GM12878 (cell line): Measurements from ENCODE around the gene SLC43A1. TPM values are rescaled to one million over a fixed set of nuclear protein-coding genes. Genes with fewer than 3 reads are reported as not detected.
A peak's percentile ranks its signal among the peaks of the same experiment; 100 is the strongest.

ENCODE experiments used
- ATAC-seq: fragments of 200-7000 bp; cut with Tn5 transposase; 3 replicates; pipeline ENCODE4 v1.9.1; 2020; ENCODE audit warnings: mild to moderate bottlenecking, moderate library complexity
- Bru-seq: library from RNA; stranded (reverse); fragments of 400-500 nt; gene quantifications from one replicate; lab custom pipeline; 2021; lab: Mats Ljungman, UMichigan
- BruChase-seq, 2 experiments: library from RNA; stranded (reverse); fragments of 400-500 nt; gene quantifications; one replicate each; lab custom pipeline; 2021; lab: Mats Ljungman, UMichigan
- BruUV-seq: library from RNA; stranded (reverse); fragments of 400-500 nt; replicated peaks from 2 replicates; lab custom pipeline; 2021; lab: Mats Ljungman, UMichigan
- CTCF ChIA-PET: fragments of 300-600 bp; sonication (Branson Sonifier 250); formaldehyde crosslinking; extraction: SDS; loops from one replicate; lab custom pipeline; 2021; ENCODE audit warnings: inconsistent platforms; lab: Yijun Ruan, JAX
- POLR2A ChIA-PET: fragments of 350-600 bp; formaldehyde crosslinking; extraction: SDS; loops from one replicate; lab custom pipeline; 2021; ENCODE audit warnings: inconsistent platforms; lab: Charles Lee
- RAD21 ChIA-PET: fragments of 300-600 bp; sonication (Branson Sonifier 250); formaldehyde crosslinking; loops from one replicate; lab custom pipeline; 2023; ENCODE audit warnings: antibody characterized with exemption; ENCODE audit not compliant: unreplicated experiment; lab: Charles Lee
- SMC1A ChIA-PET: fragments of 300-600 bp; sonication (Branson Sonifier 250); formaldehyde crosslinking; loops from one replicate; lab custom pipeline; 2023; ENCODE audit not compliant: unreplicated experiment, uncharacterized antibody; lab: Charles Lee
- DNase-seq: peaks from one replicate; pipeline ENCODE4 v3.0.0-alpha.2; 2011; ENCODE audit warnings: low read depth, low spot score
- FAIRE-seq: peaks from 3 replicates; lab custom pipeline; 2011; peaks lifted over from hg19 to GRCh38; lab: Jason Lieb, UNC
- H2AFZ ChIP-seq: 2 replicates; pipeline ENCODE4 v1.6.0; 2011; ENCODE audit warnings: low read depth, low read length, control low read depth; ENCODE audit not compliant: control insufficient read depth
- H3K27ac ChIP-seq: 2 replicates; pipeline ENCODE4 v1.5.1; 2011; ENCODE audit warnings: control low read depth; ENCODE audit not compliant: control insufficient read depth, insufficient read depth
- H3K27me3 ChIP-seq, 2 experiments: replicated peaks in 1 of 2; 2 replicates each; pipeline versions ENCODE4 v1.6.0 to v1.6.1; 2011; ENCODE audit warnings: low read length in 1 of 2; ENCODE audit not compliant: control insufficient read depth in 2 of 2, insufficient read depth in 2 of 2
- H3K36me3 ChIP-seq, 2 experiments: 2 replicates each; pipeline ENCODE4 v1.5.1; 2011; ENCODE audit warnings: low read length in 1 of 2; ENCODE audit not compliant: control insufficient read depth in 2 of 2, insufficient read depth in 2 of 2
- H3K4me1 ChIP-seq: 2 replicates; pipeline ENCODE4 v1.6.1; 2011; ENCODE audit warnings: mild to moderate bottlenecking, low read length, moderate library complexity, mixed read lengths; ENCODE audit not compliant: control insufficient read depth, insufficient read depth
- H3K4me2 ChIP-seq: 2 replicates; pipeline ENCODE4 v1.6.0; 2011; ENCODE audit warnings: control low read depth; ENCODE audit not compliant: control insufficient read depth, insufficient read depth
- H3K4me3 ChIP-seq: fragments of 200-600 bp; sonication (generic); 2 replicates; pipeline ENCODE4 v1.5.1; 2016
- H3K79me2 ChIP-seq: 2 replicates; pipeline ENCODE4 v1.6.0; 2011; ENCODE audit warnings: low read length; ENCODE audit not compliant: control insufficient read depth, insufficient read depth
- H3K9ac ChIP-seq: 2 replicates; pipeline ENCODE4 v1.8.0; 2011; ENCODE audit warnings: low read length, control low read depth, mixed read lengths; ENCODE audit not compliant: control insufficient read depth, insufficient read depth
- H3K9me3 ChIP-seq: replicated peaks from 3 replicates; pipeline ENCODE4 v1.5.1; 2011; ENCODE audit warnings: mild to moderate bottlenecking, low read length; ENCODE audit not compliant: control insufficient read depth, insufficient read depth
- H4K20me1 ChIP-seq: 2 replicates; pipeline ENCODE4 v1.6.0; 2011; ENCODE audit not compliant: control insufficient read depth, insufficient read depth
- BHLHE40 ChIP-seq, 2 experiments: fragments of 450-650 bp in 1 of 2; IDR thresholded peaks; 2 replicates each; pipeline ENCODE4 v1.6.1; 2011 to 2017; ENCODE audit warnings: low read depth in 2 of 2, borderline replicate concordance in 1 of 2, improper control_type of control experiment in 1 of 2, low read length in 1 of 2, mild to moderate bottlenecking in 1 of 2
- DPF2 ChIP-seq: fragments of 450-650 bp; IDR thresholded peaks from 2 replicates; pipeline ENCODE4 v1.6.1; 2017; ENCODE audit warnings: mild to moderate bottlenecking
- EED ChIP-seq: sonication (generic); IDR thresholded peaks from 2 replicates; pipeline ENCODE4 v1.6.1; 2016; ENCODE audit warnings: antibody characterized with exemption, low read depth
- GATAD2B ChIP-seq: fragments of 450-650 bp; conservative IDR thresholded peaks from 2 replicates; pipeline ENCODE4 v1.6.1; 2017; ENCODE audit warnings: low read depth, mild to moderate bottlenecking, moderate library complexity
- HDAC6 ChIP-seq: fragments of 200-600 bp; sonication (generic); IDR thresholded peaks from one replicate; pipeline ENCODE4 v1.8.0; 2017; ENCODE audit warnings: antibody characterized with exemption; ENCODE audit not compliant: unreplicated experiment
- MXI1 ChIP-seq: fragments of 150-350 bp; IDR thresholded peaks from 2 replicates; pipeline ENCODE4 v1.6.1; 2011; ENCODE audit warnings: low read depth, mild to moderate bottlenecking, inconsistent platforms, low read length, improper control_type of control experiment
- NR2C1 ChIP-seq: fragments of 450-650 bp; IDR thresholded peaks from 2 replicates; pipeline ENCODE4 v1.6.1; 2017; ENCODE audit warnings: antibody characterized with exemption, mild to moderate bottlenecking, moderate library complexity
- NRF1 ChIP-seq: conservative IDR thresholded peaks from 2 replicates; pipeline ENCODE4 v1.6.1; 2011; ENCODE audit warnings: mild to moderate bottlenecking, low read depth, low read length, improper control_type of control experiment
- RAD51 ChIP-seq: fragments of 450-650 bp; IDR thresholded peaks from 2 replicates; pipeline ENCODE4 v1.6.1; 2016; ENCODE audit warnings: moderate library complexity, mild to moderate bottlenecking, inconsistent platforms
- RELA ChIP-seq: fragments of 450-650 bp; IDR thresholded peaks from 2 replicates; pipeline ENCODE4 v1.8.0; 2014; ENCODE audit warnings: borderline replicate concordance; ENCODE audit not compliant: partially characterized antibody
- SMARCA5 ChIP-seq: fragments of 450-650 bp; IDR thresholded peaks from 2 replicates; pipeline ENCODE4 v1.6.1; 2017; ENCODE audit warnings: mild to moderate bottlenecking
- SREBF2 ChIP-seq: IDR thresholded peaks from 2 replicates; pipeline ENCODE4 v1.6.1; 2012; ENCODE audit warnings: mild to moderate bottlenecking, low read length
- STAT1 ChIP-seq: fragments of 450-650 bp; conservative IDR thresholded peaks from 2 replicates; pipeline ENCODE4 v1.6.1; 2014; ENCODE audit warnings: antibody characterized with exemption, mild to moderate bottlenecking
- SUZ12 ChIP-seq: fragments of 200-600 bp; sonication (generic); IDR thresholded peaks from one replicate; pipeline ENCODE4 v1.6.1; 2018; ENCODE audit warnings: antibody characterized with exemption, mild to moderate bottlenecking; ENCODE audit not compliant: unreplicated experiment
- WGBS: methylation state at CpG from one replicate; pipeline ENCODE4 v1.1.6; 2016; ENCODE audit warnings: low lambda C conversion rate; ENCODE audit not compliant: insufficient replicate concordance, insufficient coverage; ENCODE audit errors: missing lambda C conversion rate; 5-methylcytosine and 5-hydroxymethylcytosine counted together
- in situ Hi-C: fragments of 300-500 bp; cut with MboI; formaldehyde crosslinking; loops from 9 replicates; pipeline ENCODE4 v1.14.3; 2018; ENCODE audit warnings: mixed read lengths
- intact Hi-C: fragments of 100-400 bp; cut with micrococcal nuclease; formaldehyde crosslinking; loops from one replicate; pipeline ENCODE4 v1.14.2; 2022; ENCODE audit not compliant: unreplicated experiment
- long read RNA-seq, 2 experiments: library from polyadenylated mRNA; unstranded; transcript quantifications; one replicate each; pipeline ENCODE4 v2.0.0, GENCODE V29; 2019 to 2020
- polyA minus RNA-seq, 3 experiments: library from RNA; depleted of rRNA, polyadenylated mRNA; stranded (reverse); fragments of >200 nt; gene quantifications; 2 replicates each; pipeline ENCODE4 v1.2.3, GENCODE V29; 2011
- polyA plus RNA-seq, 11 experiments: library from polyadenylated mRNA; depleted of rRNA in 4 of 11; unstranded in 6 of 11; stranded (reverse) in 5 of 11; fragments of >200 nt; fragmentation: Nextera tagmentation in 4 of 11; fragmentation: Illumina TruSeq in 1 of 11; extraction: Ambion mirVana in 4 of 11; extraction: Trizol in 1 of 11; gene quantifications; 1 replicate in 1 of 11; 2 replicates in 10 of 11; pipeline versions ENCODE4 v1.2.1 to v1.2.3, GENCODE V29; 2011 to 2016; ENCODE audit warnings: inconsistent platforms in 2 of 11, missing spikeins in 2 of 11, low read depth in 1 of 11
- total RNA-seq, 4 experiments: library from RNA; depleted of rRNA in 3 of 4; stranded (reverse); fragments of >200 nt in 3 of 4; fragmentation: Illumina TruSeq in 1 of 4; extraction: Trizol in 1 of 4; gene quantifications; 2 replicates each; pipeline versions ENCODE4 v1.2.1 to v1.2.3, GENCODE V29; 2013 to 2021
- TF ChIP-seq, protein P1 (sequence below): IDR thresholded peaks from 2 replicates; pipeline ENCODE4 v1.6.1; 2012; ENCODE audit warnings: low read depth, low read length, improper control_type of control experiment
- TF ChIP-seq, protein P2 (sequence below): IDR thresholded peaks from 2 replicates; pipeline ENCODE4 v1.6.1; 2011; ENCODE audit warnings: low read depth, mild to moderate bottlenecking, low read length, moderate library complexity, borderline replicate concordance; ENCODE audit errors: extremely low read depth

Gene SLC43A1
- 47.4 and 56.0 TPM in 2 replicates for total RNA-seq (2013; cell fraction: nucleolus; rRNA removed)
- total RNA-seq (2014; rRNA removed) (16.9 and 20.3 TPM in 2 replicates), total RNA-seq (2014; rRNA removed; fragmentation: Illumina TruSeq; extraction: Trizol) (7.4 and 8.1 TPM in 2 replicates), total RNA-seq (2021) (16.1 and 16.4 TPM in 2 replicates), polyA plus RNA-seq (2011; rRNA removed) (8.4 and 17.8 TPM in 2 replicates), polyA plus RNA-seq (2014; fragmentation: Illumina TruSeq; extraction: Trizol) (9.8 and 11.9 TPM in 2 replicates), polyA plus RNA-seq (2014; fragmentation: Nextera tagmentation; extraction: Ambion mirVana) (1 to 10 TPM; 1.0 to 2.4 TPM), polyA plus RNA-seq (2014; rRNA removed) (15.6 TPM in 2 replicates), polyA plus RNA-seq (2016; fragmentation: Nextera tagmentation; extraction: Ambion mirVana) (10 to 100 TPM; 12.0 to 13.3 TPM), polyA minus RNA-seq (2011; rRNA and poly(A)+ RNA removed) (29.8 and 30.0 TPM in 2 replicates), Bru-seq, nascent RNA (percentile 66 among the genes with signal in this experiment), BruChase-seq, experiment 1, labeled RNA remaining after a 6-hour chase (percentile 58 among the genes with signal in this experiment), BruChase-seq, experiment 2, labeled RNA remaining after a 2-hour chase (percentile 61 among the genes with signal in this experiment)
- polyA plus RNA-seq (2011; ENCODE audit: low read depth) = 8.0 TPM
- polyA plus RNA-seq (2011; cell fraction: cytosol; rRNA removed) = 25.6 and 28.1 TPM in 2 replicates
- polyA plus RNA-seq (2011; cell fraction: nucleus; rRNA removed) = 48.3 and 51.6 TPM in 2 replicates
- 9.3 and 14.0 TPM in 2 replicates for polyA plus RNA-seq (2012)
- polyA minus RNA-seq (2011; cell fraction: cytosol; rRNA and poly(A)+ RNA removed) = 13.1 and 16.8 TPM in 2 replicates
- 16.2 and 27.0 TPM in 2 replicates for polyA minus RNA-seq (2011; cell fraction: nucleus; rRNA and poly(A)+ RNA removed)
- long read RNA-seq, experiment 1, transcript SLC43A1-201 (15 exons, 2,598 nt) = major isoform, 6 of 17 reads
- long read RNA-seq, experiment 1, partial matches to known transcripts = 4 of 17 reads
- long read RNA-seq, experiment 1, other reads (novel, unspliced or antisense) = 6 of 17 reads
- long read RNA-seq, experiment 2, transcript SLC43A1-204 (15 exons, 2,358 nt) = major isoform, 9 of 30 reads
- long read RNA-seq, experiment 2, transcript SLC43A1-201 (15 exons, 2,598 nt) = minor isoform, 5 of 30 reads
- long read RNA-seq, experiment 2, partial matches to known transcripts = 7 of 30 reads
- long read RNA-seq, experiment 2, other reads (novel, unspliced or antisense) = 9 of 30 reads

DNA sequence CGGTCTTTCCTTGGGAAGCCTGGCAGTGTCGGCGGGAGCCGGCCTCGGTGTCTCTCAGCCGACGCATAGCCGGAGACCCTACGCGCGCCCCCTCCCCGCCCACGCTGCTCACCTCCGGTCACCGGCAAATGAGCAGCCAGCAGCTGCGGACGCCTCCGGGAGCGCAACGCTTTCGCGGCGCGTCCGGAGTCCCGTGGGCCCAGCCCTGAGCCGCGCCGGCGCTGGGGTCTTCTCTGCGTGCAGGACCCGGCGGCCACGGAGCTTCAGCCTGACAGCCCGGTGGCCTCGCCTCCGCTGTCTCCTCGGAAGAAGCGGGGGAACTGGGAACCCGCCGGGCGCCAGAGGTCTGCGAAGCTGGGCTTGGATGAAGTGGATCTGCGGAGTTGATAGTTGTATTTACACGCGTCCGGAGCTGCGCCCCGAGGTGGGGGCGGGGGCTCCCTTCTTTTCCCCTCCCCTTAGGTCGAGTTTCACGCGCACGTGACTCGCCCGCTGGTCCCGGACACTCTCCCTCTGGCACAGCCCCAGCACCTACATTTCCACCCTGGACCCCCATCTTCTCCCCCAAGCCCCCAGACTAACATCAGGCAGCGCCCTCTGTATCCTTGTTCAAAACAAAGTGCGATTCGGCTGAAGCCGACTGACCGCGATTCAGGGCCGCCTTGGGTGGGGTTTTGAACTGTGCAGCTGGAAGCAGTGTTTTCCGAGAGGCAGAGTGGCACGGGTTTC lies at the start of gene SLC43A1:
TSS of gene SLC43A1 (minus strand) at position 371 of the 729 bp plus-strand sequence. CDS start 1,591 bp downstream, outside the sequence.
- ChIA-PET CTCF (interaction anchor here (0.7 to 10.6 kb wide), 10 partner anchors 9 to 170 kb away, joined by 3 to 158 read pairs (median 8); partner anchors contain the start of gene RTN4RL2), RAD21 (interaction anchor here (1.0 to 8.2 kb wide), 6 partner anchors 11 to 170 kb away, joined by 3 to 46 read pairs (median 6); no protein-coding TSS in a partner anchor), POLR2A (interaction anchor here (1.0 to 1.6 kb wide), 3 partner anchors 22 to 197 kb away, joined by 3 to 4 read pairs (median 3); partner anchors contain the start of genes MED19 and TMX2), SMC1A (interaction anchor here (0.9 to 5.4 kb wide), 7 partner anchors 9 to 58 kb away, joined by 3 to 47 read pairs (median 4); no protein-coding TSS in a partner anchor)
- Histone ChIP-seq H3K9ac (peak within 1 kb of the TSS; percentile 81), H3K9me3 (no peaks in the 10 kb centered on the region), H3K4me2 (peak within 1 kb of the TSS; percentile 95), H3K36me3 (no peaks in the 10 kb centered on the region), H3K27ac (peak within 1 kb of the TSS; percentile 35), H3K4me1 (no peaks in the 10 kb centered on the region), H4K20me1 (no peaks in the 10 kb centered on the region), H3K27me3 (no peaks in the 10 kb centered on the region), H3K4me3 (peak within 1 kb of the TSS; percentile 90), H2AFZ (peak within 1 kb of the TSS; percentile 90), H3K79me2 (peaks cover 11% of the 10 kb centered on the region)
- intact Hi-C loops (no loop called here), in situ Hi-C loops (no loop called here)
- DNase-seq (no peak), ATAC-seq (peak; percentile 66), FAIRE-seq (peak; percentile 41)
- WGBS = under 1% methylated on average over 51 of the region's 66 CpGs
- no TSS peak for BruUV-seq
- TF ChIP-seq, protein P1, sequence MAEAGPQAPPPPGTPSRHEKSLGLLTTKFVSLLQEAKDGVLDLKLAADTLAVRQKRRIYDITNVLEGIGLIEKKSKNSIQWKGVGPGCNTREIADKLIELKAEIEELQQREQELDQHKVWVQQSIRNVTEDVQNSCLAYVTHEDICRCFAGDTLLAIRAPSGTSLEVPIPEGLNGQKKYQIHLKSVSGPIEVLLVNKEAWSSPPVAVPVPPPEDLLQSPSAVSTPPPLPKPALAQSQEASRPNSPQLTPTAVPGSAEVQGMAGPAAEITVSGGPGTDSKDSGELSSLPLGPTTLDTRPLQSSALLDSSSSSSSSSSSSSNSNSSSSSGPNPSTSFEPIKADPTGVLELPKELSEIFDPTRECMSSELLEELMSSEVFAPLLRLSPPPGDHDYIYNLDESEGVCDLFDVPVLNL = no peak
- no peak for TF ChIP-seq RELA
- TF ChIP-seq NRF1 = no peak
- TF ChIP-seq SMARCA5 = 0 out of 2 replicates have a peak, but pooled peaks have one; percentile 49
- TF ChIP-seq, protein P2, sequence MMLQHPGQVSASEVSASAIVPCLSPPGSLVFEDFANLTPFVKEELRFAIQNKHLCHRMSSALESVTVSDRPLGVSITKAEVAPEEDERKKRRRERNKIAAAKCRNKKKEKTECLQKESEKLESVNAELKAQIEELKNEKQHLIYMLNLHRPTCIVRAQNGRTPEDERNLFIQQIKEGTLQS = peak; percentile 14; the same call in 1 of the 2 replicates
- TF ChIP-seq HDAC6 = peak; percentile 86
- TF ChIP-seq NR2C1 = no peak
- TF ChIP-seq MXI1 = no peak
- no peak for TF ChIP-seq SUZ12
- TF ChIP-seq RAD51 = peak; percentile 90
- no peak for TF ChIP-seq SREBF2
- TF ChIP-seq EED = peak; percentile 7; the same call in 1 of the 2 replicates
- TF ChIP-seq DPF2 = peak; percentile 63
- TF ChIP-seq STAT1 = no peak
- TF ChIP-seq BHLHE40 (IDR thresholded peaks at IDR 0.05; ENCODE audit: borderline replicate concordance in 1 of 2, low read depth in 2 of 2, low read length in 1 of 2) = peak; percentile 89 to 95
- TF ChIP-seq GATAD2B = 0 out of 2 replicates have a peak, but pooled peaks have one; percentile 45
